NCI-H82 treated with DMSO at 0.1 percent for 48 hours (cell line): ENCODE data around the gene COX7B2.

Experiments used
- DNase-seq: peaks from one replicate; lab custom pipeline; 2025; ENCODE audit not compliant: unreplicated experiment; lab: John Stamatoyannopoulos, UW

COX7B2 gene

DNA sequence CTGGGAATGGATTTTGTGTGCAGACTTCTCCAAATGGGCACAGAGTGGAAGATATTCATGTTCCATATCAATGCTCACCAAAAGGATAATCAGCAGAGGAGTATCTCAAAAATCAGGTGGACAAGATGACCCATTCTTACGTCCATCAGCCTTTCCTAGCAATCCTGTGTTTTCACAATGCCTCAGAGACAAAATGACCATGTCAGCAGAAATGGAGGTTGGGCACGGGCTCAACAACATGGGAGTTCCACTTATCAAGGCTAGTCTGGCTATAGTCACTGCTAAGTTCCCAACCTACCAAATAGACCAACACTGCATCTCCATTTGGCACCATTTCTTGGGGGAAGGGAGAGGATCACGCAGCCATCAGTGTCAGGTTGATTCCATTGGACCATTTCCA lies 179.0 kb downstream of the COX7B2 start:
- no peak for DNase-seq

DNA sequence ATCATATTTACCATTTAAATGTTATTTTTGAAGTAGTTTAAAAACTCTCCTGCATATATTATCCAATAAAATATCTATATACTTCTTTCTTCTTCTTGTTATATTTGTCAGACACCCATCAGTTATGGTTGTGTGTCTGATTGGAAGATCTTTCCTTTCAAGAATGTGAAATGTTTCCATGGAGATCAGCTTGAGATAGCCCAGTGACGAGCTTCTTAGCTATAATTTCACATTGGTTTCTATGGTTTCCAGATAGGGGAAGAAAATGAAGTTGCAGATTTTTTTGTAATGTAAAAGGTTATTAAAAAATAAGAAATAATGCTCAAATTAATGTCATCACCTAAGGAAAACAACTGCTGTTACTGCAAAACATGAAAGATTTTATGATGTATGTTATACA lies 189.0 kb downstream of the COX7B2 start:
- DNase-seq = no peak

DNA sequence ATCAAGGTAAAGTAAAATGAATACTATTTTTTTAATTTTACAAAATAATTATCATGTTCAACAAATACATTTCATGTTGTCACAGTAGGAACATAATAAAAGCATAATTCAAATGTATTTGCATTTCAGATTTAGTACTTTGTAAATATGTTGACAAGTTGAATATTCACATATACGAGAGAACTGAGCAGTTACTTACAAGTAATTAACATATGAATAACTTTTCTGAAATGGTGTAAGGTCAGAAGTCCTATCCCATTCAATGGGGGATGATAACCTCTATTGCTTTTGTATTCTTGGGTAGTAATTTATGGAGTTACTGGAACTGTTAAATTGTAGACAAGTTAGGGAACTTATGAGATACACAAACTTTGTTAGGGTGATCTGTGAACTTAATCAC lies 191.1 kb downstream of the COX7B2 start:
- no peak for DNase-seq

DNA sequence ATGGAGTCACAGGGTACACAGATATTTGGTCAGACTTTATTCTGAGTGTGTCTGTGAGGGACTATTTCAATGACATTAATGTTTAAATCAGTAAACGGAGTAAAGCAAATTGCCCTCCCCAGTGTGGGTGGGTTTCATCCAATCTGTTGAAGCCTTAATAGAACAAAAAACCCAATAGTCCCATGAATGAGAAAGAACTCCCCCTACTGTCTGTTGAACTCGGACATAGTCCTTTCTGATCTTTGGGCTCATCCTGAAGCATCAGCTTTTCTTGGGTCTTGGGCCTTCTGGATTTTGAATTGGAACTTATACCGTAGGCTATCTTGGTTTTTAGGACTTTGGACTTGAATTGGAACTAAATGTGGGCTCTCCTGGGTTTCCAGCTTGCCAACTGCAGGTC lies 193.6 kb downstream of the COX7B2 start:
- no peak for DNase-seq

DNA sequence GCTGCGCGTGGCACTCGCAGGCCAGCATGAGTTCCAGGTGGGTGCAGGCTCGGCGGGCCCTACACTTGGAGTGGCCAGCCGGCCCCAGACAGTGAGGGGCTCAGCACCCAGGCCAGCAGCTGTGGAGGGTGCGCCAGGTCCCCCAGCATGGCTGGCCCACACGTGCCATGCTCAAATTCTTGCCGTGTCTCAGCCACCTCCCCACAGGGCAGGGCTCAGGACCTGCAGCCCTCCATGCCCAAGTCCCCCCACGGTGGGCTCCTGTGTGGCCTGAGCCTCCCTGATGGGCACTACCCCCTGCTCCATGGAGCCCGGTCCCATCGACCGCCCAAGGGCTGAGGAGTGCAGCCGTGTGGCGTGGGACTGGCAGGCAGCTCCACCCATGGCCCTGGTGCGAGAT lies 210.2 kb downstream of the COX7B2 start:
- DNase-seq = no peak
